ENCODE measurements around the gene AHNAK2. TPM values are rescaled to one million over a fixed set of nuclear protein-coding genes. Genes with fewer than 3 reads are reported as not detected.

AHNAK2 gene
- total and polyA plus RNA-seq, 9 donors = 0.94 to 24.6 (median 3.9) TPM

DNA sequence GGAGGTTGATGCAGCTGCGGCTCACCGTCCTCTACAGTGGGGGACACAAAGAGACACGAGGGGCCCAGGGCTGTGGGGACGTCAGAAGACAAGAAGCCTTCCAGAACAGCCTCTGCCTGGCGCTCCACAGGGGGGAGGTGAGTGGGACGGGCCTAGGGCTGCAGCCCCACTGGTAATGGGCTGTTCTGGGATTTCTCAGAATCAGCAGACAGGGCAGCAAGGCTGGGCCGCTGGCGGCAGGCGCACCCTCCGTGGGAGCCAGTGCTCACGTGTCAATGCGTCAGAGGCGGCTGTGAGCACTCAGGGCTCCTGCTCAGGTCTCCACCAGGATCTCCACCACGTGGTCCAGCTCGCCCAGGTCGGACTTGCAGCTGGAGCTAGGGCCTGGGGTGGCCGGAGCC, 32.7 kb upstream of the AHNAK2 start:
- Histone ChIP-seq H3K27me3 (no peaks in the 10 kb centered on the region), H3K9me3 (no peaks in the 10 kb centered on the region), H3K4me3 (no peak overlapping the region), H3K36me3 (no peaks in the 10 kb centered on the region), H3K27ac (no peak overlapping the region), H3K4me1 (ENCODE audit: insufficient read depth) (no peaks in the 10 kb centered on the region)
- intact Hi-C loops (cut with DNase I) = no loop called here
- TF ChIP-seq, protein P1, sequence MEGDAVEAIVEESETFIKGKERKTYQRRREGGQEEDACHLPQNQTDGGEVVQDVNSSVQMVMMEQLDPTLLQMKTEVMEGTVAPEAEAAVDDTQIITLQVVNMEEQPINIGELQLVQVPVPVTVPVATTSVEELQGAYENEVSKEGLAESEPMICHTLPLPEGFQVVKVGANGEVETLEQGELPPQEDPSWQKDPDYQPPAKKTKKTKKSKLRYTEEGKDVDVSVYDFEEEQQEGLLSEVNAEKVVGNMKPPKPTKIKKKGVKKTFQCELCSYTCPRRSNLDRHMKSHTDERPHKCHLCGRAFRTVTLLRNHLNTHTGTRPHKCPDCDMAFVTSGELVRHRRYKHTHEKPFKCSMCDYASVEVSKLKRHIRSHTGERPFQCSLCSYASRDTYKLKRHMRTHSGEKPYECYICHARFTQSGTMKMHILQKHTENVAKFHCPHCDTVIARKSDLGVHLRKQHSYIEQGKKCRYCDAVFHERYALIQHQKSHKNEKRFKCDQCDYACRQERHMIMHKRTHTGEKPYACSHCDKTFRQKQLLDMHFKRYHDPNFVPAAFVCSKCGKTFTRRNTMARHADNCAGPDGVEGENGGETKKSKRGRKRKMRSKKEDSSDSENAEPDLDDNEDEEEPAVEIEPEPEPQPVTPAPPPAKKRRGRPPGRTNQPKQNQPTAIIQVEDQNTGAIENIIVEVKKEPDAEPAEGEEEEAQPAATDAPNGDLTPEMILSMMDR (IDR thresholded peaks at IDR 0.05) = no peak
- TF ChIP-seq EP300 (IDR thresholded peaks at IDR 0.05) (no peak), POLR2A (IDR thresholded peaks at IDR 0.05) (no peak)
- 66 to 74% (median 72%) methylated on average over 17 of the region's 17 CpGs for WGBS, 3 donors
- no peak for DNase-seq

DNA sequence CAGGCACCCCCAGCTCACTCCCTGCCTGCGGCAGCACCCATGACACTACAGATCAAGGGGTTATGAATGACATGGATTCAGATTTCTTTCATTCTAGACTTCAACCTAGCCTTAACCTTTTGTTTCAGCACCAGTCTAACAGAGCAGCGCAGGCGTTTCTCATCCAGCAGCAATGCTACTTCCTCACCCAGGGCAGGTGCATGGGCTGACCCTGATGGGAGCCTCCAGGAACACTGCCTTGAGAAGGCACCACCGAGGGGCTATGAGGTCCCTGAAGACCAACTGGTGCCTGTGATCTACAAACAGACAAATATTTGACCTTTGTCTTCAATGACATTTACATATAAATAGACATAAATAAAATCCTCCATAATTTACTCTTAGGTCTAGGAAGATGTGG, 31.9 kb upstream of the AHNAK2 start:
- no peak overlapping the region for H3K27ac ChIP-seq
- no peaks in the 10 kb centered on the region for H3K27me3 ChIP-seq
- WGBS, 3 donors = 77 to 83% (median 82%) methylated on average over 4 of the region's 4 CpGs
- H3K36me3 ChIP-seq = no peaks in the 10 kb centered on the region
- no peaks in the 10 kb centered on the region for H3K4me1 ChIP-seq (ENCODE audit: insufficient read depth)
- intact Hi-C loops (cut with DNase I) = no loop called here
- H3K9me3 ChIP-seq = no peaks in the 10 kb centered on the region
- TF ChIP-seq, protein P1 (IDR thresholded peaks at IDR 0.05) = no peak
- no peak for TF ChIP-seq EP300 (IDR thresholded peaks at IDR 0.05)
- no peak for TF ChIP-seq POLR2A (IDR thresholded peaks at IDR 0.05)
- no peak overlapping the region for H3K4me3 ChIP-seq
- DNase-seq = no peak

DNA sequence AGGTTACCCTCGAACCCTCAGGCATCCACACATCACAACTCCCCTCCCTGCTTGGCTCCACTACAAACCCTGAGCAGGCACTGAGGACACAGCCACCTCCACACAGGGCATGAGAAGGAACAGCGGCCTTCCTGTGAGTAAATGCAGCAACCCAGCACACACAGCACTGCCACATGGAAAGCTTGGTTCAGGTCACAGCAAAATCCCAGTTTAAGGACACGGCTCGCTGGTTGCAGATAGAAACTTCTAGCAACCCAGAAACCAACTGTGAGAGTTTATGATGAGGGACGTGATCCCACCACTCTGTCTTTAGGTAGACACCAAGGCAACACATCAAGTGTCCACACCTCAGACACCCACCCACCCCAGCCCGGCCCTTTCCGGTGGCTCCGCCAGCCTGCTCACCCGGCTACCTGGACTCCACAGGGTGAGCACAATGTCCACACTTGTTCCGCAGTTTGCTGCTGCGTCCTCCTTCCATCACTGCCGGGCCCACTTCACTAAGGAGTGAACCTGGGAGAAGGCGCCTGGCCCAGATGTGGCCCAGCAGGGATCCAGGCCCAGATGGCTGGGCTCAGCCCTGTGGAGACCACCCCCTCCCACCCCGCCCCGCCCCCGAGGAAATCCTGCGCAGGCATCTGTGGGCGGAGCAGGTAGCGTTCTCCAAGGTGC, 29.6 kb upstream of the AHNAK2 start:
- H3K36me3 ChIP-seq = no peaks in the 10 kb centered on the region
- 92 to 95% (median 92%) methylated on average over 19 of the region's 19 CpGs for WGBS, 3 donors
- intact Hi-C loops (cut with DNase I) = no loop called here
- no peaks in the 10 kb centered on the region for H3K4me1 ChIP-seq (ENCODE audit: insufficient read depth)
- H3K4me3 ChIP-seq = no peak overlapping the region
- H3K9me3 ChIP-seq = no peaks in the 10 kb centered on the region
- DNase-seq = no peak
- H3K27ac ChIP-seq = no peak overlapping the region
- TF ChIP-seq, protein P1 (IDR thresholded peaks at IDR 0.05) = no peak
- TF ChIP-seq POLR2A (IDR thresholded peaks at IDR 0.05) = no peak
- TF ChIP-seq EP300 (IDR thresholded peaks at IDR 0.05) = no peak
- no peaks in the 10 kb centered on the region for H3K27me3 ChIP-seq

DNA sequence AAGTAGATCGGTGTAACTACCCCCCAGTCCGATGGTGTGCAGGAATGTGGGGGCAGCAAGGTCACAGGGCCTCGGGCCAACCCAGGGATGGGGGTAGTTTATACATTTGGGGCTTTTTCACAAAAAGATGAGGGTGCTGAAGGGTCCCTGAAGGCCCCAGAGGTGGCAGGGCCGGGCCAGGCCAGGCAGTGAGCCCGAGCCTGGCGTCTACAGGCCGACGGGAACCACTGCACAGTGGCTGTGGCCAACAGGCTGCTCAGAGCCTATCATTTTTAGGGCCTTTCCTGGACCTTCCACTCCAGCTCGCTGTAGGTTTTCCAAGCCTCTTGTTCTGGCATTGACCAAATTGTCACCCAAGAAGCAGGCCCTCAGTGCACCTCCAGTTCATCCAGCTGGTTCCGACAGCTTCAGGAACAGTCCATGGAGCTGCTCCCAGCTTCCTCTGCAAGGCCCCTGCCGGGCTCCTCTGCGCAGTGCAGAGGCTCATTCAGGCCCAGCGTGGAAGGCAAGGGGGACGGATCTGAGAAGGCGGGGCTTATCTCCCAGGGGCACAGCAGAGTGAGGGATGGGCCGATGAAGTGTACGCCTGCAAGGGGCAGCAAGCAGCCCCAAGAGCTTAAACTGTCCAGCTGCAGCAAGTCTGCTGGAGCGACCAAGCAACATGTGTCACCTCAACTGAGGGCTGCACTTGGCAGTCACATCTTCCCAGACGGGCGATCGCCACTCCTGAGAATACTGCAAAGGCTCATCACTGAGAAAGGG, 28.8 kb upstream of the AHNAK2 start:
- intact Hi-C loops (cut with DNase I) = no loop called here
- 58 to 74% (median 74%) methylated on average over 21 of the region's 21 CpGs for WGBS, 3 donors
- TF ChIP-seq EP300 (IDR thresholded peaks at IDR 0.05) (no peak), POLR2A (IDR thresholded peaks at IDR 0.05) (no peak)
- TF ChIP-seq, protein P1 (IDR thresholded peaks at IDR 0.05) = no peak
- DNase-seq = no peak
- Histone ChIP-seq H3K9me3 (no peaks in the 10 kb centered on the region), H3K27me3 (no peaks in the 10 kb centered on the region), H3K4me1 (ENCODE audit: insufficient read depth) (no peaks in the 10 kb centered on the region), H3K27ac (no peak overlapping the region), H3K4me3 (no peak overlapping the region), H3K36me3 (no peaks in the 10 kb centered on the region)

All from ovary (tissue), 9 donors.